C4-2B (cell line): Measurements from ENCODE around the gene TUFM.

Experiments
- ZFX ChIP-seq: fragments of 450-650 bp; IDR thresholded peaks from 2 replicates; pipeline ENCODE4 v1.6.1; 2017
- TF ChIP-seq, protein P1 (sequence below): fragments of 450-650 bp; conservative IDR thresholded peaks from 2 replicates; pipeline ENCODE4 v1.5.1; 2017; ENCODE audit warnings: mild to moderate bottlenecking

- TF ChIP-seq, protein P1, sequence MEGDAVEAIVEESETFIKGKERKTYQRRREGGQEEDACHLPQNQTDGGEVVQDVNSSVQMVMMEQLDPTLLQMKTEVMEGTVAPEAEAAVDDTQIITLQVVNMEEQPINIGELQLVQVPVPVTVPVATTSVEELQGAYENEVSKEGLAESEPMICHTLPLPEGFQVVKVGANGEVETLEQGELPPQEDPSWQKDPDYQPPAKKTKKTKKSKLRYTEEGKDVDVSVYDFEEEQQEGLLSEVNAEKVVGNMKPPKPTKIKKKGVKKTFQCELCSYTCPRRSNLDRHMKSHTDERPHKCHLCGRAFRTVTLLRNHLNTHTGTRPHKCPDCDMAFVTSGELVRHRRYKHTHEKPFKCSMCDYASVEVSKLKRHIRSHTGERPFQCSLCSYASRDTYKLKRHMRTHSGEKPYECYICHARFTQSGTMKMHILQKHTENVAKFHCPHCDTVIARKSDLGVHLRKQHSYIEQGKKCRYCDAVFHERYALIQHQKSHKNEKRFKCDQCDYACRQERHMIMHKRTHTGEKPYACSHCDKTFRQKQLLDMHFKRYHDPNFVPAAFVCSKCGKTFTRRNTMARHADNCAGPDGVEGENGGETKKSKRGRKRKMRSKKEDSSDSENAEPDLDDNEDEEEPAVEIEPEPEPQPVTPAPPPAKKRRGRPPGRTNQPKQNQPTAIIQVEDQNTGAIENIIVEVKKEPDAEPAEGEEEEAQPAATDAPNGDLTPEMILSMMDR: no peak
- no peak for TF ChIP-seq ZFX
Observed at GRCh38 chr16:28846933-28847273, 755 bp upstream of the TUFM start.
